GM21737 (cell line): Measurements from ENCODE around the gene TIGD1.
"Not testable (repeated sequence)": the region's sequence is repeated elsewhere in the genome, so short reads cannot be mapped to it uniquely, and the experiment has no call there.

Experiments
- ATAC-seq: cut with Tn5 transposase; IDR thresholded peaks from one replicate; pipeline ENCODE4 v1.9.1; 2021; ENCODE audit warnings: mild to moderate bottlenecking, moderate library complexity; ENCODE audit not compliant: unreplicated experiment

TIGD1 gene

DNA sequence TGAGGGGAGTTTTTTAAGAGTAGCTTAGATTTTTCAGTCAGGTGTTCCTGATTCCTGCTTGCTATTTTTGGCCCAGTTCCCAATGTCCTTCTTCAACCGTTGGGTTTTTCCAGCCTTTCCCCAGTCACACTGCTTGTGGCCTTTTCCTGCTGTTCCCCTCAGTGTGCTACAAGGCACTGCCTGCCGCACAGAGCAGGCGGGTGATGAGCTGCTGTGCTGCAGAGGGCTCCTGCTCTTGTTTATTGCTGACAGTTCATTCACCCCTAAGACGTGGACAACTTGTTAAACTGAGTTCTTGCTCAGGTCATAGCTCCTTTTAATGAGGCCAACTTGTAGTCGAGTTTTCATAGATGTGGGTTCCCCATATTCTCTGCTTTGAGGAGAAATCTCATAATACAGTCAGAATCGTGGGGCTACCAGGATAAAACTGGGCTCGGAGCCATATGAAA lies 20.7 kb upstream of the TIGD1 start:
- no peak for ATAC-seq

- ATAC-seq = not testable (repeated sequence)
Observed at GRCh38 chr2:232570481-232570880, 20.1 kb upstream of the TIGD1 start.

DNA sequence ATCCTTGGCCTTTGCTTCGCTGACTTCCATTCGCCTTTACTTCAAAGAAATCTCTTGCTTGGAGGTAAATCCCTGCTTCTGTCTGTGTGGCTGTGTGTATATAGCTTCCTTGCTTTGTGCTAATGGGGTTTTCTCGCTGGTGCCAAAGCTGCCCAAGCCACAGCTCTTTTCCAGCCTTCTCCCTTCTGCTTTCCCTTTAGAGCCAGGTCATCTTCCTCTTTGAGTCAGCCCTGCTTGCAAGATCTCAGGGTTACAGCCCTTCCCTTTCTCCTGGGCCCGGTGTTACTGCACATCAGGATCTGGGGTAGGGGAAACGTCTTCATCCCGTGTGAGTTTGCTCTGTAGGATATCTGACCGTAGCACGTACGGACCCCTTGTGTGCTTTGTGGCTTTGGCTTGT lies 19.2 kb upstream of the TIGD1 start:
- no peak for ATAC-seq

DNA sequence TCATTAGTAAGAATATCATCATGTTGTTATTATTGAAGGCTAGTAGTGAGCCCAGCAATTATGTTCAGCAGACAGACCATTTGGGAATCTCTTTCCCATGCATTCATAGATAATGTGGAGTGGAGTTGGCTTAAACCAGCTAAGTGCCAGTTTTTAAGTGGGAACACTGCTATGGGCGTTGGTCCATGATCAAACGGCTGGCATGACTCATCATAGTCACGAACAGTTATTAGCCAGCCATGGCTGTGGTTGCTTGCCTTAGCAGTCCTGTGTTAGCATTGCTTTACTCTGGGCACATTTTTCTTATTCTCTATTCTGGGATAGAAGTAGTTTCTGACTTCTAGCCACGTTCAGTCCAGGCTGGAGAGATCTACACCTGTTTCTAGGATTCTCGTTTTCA lies 17.8 kb upstream of the TIGD1 start:
- ATAC-seq = no peak

GRCh38 chr2:232567721-232568120 lies 17.4 kb upstream of the TIGD1 start:
- ATAC-seq = no peak

GRCh38 chr2:232563580-232563979 lies 13.2 kb upstream of the TIGD1 start:
- no peak for ATAC-seq

- ATAC-seq = no peak
Observed at GRCh38 chr2:232562515-232563151, 12.3 kb upstream of the TIGD1 start.

DNA sequence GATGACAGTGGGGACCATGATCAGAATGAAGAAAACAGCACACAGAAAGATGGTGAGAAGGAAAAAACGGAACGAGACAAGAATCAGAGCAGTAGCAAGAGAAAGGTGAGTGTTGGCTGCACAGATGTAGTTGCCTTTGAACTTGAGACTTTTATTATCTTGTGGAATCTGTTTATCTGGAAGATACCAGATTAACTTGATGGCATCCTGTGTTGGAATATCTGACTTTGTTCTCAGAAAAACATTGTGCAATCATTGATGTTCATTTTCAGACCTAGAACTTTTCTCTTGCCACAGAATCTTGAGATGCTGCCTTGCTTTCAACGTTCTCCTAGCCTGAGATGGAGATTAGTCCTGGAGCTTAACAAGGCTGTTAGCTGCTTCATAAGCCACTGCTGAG lies 6.1 kb upstream of the TIGD1 start:
- no peak for ATAC-seq

DNA sequence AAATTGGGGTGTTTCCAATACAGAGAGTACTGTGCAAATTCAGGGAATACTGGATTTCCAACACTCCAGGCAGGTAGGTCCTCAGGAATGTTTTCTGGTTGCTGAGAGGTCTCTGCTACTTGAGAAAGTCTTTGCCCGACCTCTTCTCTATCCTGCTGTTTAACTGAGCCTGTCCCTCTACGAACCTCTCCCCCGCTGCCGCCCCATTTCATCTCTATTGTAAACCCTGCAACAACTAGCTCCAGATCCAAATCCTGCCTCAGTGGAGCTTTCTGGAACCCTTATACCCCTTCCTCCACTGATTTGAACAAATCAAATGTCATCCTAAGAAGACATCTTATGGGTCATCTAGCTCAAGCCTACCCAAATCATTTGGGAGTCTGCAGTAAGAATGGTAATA lies 1.4 kb upstream of the TIGD1 start:
- no peak for ATAC-seq

GRCh38 chr2:232551250-232551638 lies 887 bp upstream of the TIGD1 start:
- no peak for ATAC-seq

- ATAC-seq = no peak
Observed at GRCh38 chr2:232549655-232550353, 553 bp downstream of the TIGD1 start.

DNA sequence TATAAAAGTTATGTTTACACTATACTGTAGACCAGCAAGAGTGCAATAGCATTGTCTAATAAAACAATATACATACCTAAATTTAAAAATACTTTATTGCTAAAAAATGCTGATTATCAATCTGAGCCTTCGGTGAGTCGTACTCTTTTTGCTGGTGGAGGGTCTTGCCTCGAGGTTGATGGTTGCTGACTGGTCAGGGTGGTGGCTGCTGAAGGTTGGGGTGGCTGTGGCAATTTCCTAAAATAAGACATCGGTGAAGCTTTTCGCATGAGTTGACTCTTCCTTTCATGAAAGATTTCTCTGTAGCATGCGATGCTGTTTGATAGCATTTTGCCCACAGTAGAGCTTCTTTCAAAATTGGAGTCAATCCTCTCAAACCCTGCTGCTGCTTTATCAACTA lies 2.4 kb downstream of the TIGD1 start:
- no peak for ATAC-seq

DNA sequence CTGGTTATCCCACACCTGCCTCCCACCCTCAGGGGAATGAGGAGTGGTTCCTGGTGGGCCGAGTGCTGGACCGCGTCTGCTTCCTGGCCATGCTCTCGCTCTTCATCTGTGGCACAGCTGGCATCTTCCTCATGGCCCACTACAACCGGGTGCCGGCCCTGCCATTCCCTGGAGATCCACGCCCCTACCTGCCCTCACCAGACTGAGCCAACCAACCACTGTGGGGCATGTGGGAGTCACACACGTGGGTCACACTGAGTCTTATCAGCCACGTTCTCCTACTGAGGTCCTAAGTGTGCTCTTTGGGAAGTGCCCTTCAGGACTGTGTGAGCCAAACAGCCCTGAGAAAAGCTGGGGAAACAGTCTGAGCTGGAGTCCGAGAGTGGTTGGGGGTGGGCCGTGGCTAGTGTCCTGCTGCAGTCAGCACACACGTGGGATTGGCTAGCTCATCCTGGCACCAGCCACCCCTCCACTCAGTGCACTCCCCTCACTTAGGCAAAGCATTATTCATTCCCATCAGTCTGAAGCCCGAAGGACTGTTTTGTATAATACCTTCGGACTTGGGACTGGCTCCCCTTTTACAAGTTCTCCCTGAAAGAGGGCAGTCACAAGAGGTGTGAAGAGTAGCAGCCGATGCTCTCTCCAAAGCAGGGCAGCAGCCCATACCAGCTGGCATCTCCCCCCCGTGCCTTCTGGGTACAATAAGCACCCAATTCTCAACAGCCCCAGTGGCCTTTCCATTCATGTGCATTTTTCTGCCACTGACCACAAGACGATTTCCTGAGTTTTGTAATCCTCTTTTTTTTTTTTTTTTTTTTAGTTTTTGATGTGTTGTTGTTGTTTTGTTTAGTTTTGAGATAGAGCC lies 4.6 kb downstream of the TIGD1 start:
- ATAC-seq = no peak

- no peak for ATAC-seq
Observed at GRCh38 chr2:232544674-232545073, 5.7 kb downstream of the TIGD1 start.

GRCh38 chr2:232543928-232544631 lies 6.3 kb downstream of the TIGD1 start:
- no peak for ATAC-seq

GRCh38 chr2:232543491-232543890 lies 6.9 kb downstream of the TIGD1 start:
- ATAC-seq = no peak

DNA sequence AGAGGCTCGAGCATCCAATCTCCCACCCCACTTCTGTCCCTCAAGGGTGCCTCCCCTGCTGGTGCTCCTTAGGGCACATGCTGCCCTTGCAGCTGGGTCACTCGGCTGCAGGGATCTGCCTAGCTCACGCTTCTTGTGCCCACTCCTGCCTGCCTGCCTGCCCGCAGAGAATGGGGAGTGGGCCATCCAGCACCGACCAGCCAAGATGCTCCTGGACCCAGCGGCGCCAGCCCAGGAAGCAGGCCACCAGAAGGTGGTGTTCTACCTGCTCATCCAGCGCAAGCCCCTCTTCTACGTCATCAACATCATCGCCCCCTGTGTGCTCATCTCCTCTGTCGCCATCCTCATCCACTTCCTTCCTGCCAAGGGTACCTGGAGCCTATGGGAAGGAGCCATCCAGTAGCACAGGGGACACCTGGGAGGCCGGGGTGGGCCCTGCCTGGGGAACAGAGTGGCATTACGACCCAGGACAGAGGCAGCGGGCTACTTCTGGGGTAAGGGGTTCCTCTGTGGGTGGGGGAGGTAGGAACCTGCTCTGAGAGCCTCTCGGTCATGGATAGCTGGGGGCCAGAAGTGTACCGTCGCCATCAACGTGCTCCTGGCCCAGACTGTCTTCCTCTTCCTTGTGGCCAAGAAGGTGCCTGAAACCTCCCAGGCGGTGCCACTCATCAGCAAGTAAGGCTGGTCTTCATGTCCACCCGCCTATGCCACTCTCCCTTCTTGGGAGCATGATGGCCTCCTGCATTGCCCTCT lies 7.5 kb downstream of the TIGD1 start:
- no peak for ATAC-seq

GRCh38 chr2:232541961-232542714 lies 8.2 kb downstream of the TIGD1 start:
- no peak for ATAC-seq

GRCh38 chr2:232541195-232541960 lies 9.0 kb downstream of the TIGD1 start:
- no peak for ATAC-seq
